Inferior parietal cortex (tissue), 1 donor: ENCODE results near the gene TRIM27.
"Not testable (repeated sequence)": the region's sequence is repeated elsewhere in the genome, so short reads cannot be mapped to it uniquely, and the experiment has no call there.

Source experiments
- DNase-seq: peaks from one replicate; pipeline ENCODE4 v3.0.0-alpha.2; 2016; ENCODE audit errors: extremely low spot score

TRIM27 gene

GRCh38 chr6:28896505-28897368 lies 27.0 kb downstream of the TRIM27 start:
- peak; percentile 62 for DNase-seq

- peak; percentile 98 for DNase-seq
Observed at GRCh38 chr6:28895131-28895812, 28.5 kb downstream of the TRIM27 start.

GRCh38 chr6:28893172-28893799 lies 30.5 kb downstream of the TRIM27 start:
- no peak for DNase-seq

GRCh38 chr6:28892525-28892924 lies 31.3 kb downstream of the TRIM27 start:
- DNase-seq: no peak

- no peak for DNase-seq
Observed at GRCh38 chr6:28887796-28888496, 35.8 kb downstream of the TRIM27 start.

GRCh38 chr6:28886079-28886439 lies 37.7 kb downstream of the TRIM27 start:
- no peak for DNase-seq

- no peak for DNase-seq
Observed at GRCh38 chr6:28884423-28885131, 39.2 kb downstream of the TRIM27 start.

GRCh38 chr6:28880894-28881780 lies 42.6 kb downstream of the TRIM27 start:
- DNase-seq: peak; percentile 93

GRCh38 chr6:28880519-28880893 lies 43.3 kb downstream of the TRIM27 start:
- DNase-seq: no peak

GRCh38 chr6:28876710-28877109 lies 47.1 kb downstream of the TRIM27 start:
- no peak for DNase-seq

- no peak for DNase-seq
Observed at GRCh38 chr6:28875191-28875747, 48.5 kb downstream of the TRIM27 start.

- DNase-seq: not testable (repeated sequence)
Observed at GRCh38 chr6:28872157-28872817, 51.5 kb downstream of the TRIM27 start.

- DNase-seq: no peak
Observed at GRCh38 chr6:28871335-28872156, 52.2 kb downstream of the TRIM27 start.

GRCh38 chr6:28868873-28869272 lies 54.9 kb downstream of the TRIM27 start:
- no peak for DNase-seq

- DNase-seq: peak; percentile 42
Observed at GRCh38 chr6:28867086-28867409, 56.7 kb downstream of the TRIM27 start.

GRCh38 chr6:28866205-28867085 lies 57.3 kb downstream of the TRIM27 start:
- peak; percentile 30 for DNase-seq

GRCh38 chr6:28865401-28866204 lies 58.2 kb downstream of the TRIM27 start:
- DNase-seq: no peak
